Body of pancreas (tissue), 4 donors: ENCODE results near the gene SEMA3A. TPM values are rescaled to one million over a fixed set of nuclear protein-coding genes. Genes with fewer than 3 reads are reported as not detected.

Experiments used
- ATAC-seq: fragments of 150-250 bp; one replicate; pipeline ENCODE4 v1.9.1; 2016
- DNase-seq, 4 donors: peaks; one replicate each; pipeline ENCODE4 v3.0.0-alpha.2; 2019
- H3K27ac ChIP-seq, 4 donors: fragments of 200-600 bp; sonication (generic); 1 replicate in 3 of 4; 2 replicates in 1 of 4; pipeline versions ENCODE4 v1.5.1 to v1.6.1; 2016 to 2019; ENCODE audit warnings: mild to moderate bottlenecking in 1 of 4, mixed read lengths in 1 of 4, moderate library complexity in 1 of 4
- H3K27me3 ChIP-seq, 2 donors: fragments of 200-600 bp; sonication (generic); one replicate each; pipeline ENCODE4 v1.6.0; 2016; ENCODE audit warnings: mild to moderate bottlenecking in 1 of 2
- H3K36me3 ChIP-seq, 2 donors: fragments of 200-600 bp; sonication (generic); replicated peaks in 1 of 2; 2 replicates each; pipeline ENCODE4 v1.5.1; 2016; ENCODE audit warnings: low read depth in 2 of 2; ENCODE audit not compliant: insufficient read depth in 1 of 2
- H3K4me1 ChIP-seq: fragments of 200-600 bp; sonication (generic); one replicate; pipeline ENCODE4 v1.6.0; 2016
- H3K4me3 ChIP-seq, 2 donors: fragments of 200-600 bp; sonication (generic); 1 replicate in 1 of 2; 2 replicates in 1 of 2; pipeline ENCODE4 v1.5.1; 2016 to 2019
- H3K9me3 ChIP-seq, 3 donors: fragments of 200-600 bp; sonication (generic); 1 replicate in 2 of 3; 2 replicates in 1 of 3; pipeline ENCODE4 v1.5.1; 2016
- POLR2A ChIP-seq, 3 donors: fragments of 450-650 bp; IDR thresholded peaks; one replicate each; pipeline ENCODE4 v1.6.1; 2016; ENCODE audit warnings: antibody characterized with exemption in 3 of 3, mild to moderate bottlenecking in 2 of 3
- WGBS, 2 donors: methylation state at CpG; one replicate each; pipeline ENCODE4 v1.1.5; 2017; 5-methylcytosine and 5-hydroxymethylcytosine counted together
- intact Hi-C: fragments of 100-400 bp; cut with DNase I; formaldehyde crosslinking; loops from one replicate; pipeline ENCODE4 v1.15.1; 2023
- total RNA-seq, 2 donors: library from RNA; depleted of rRNA; stranded (reverse); fragments of >200 nt; gene quantifications; one replicate each; pipeline ENCODE4 v1.1.0, GENCODE V29; 2016
- TF ChIP-seq, protein P1 (sequence below), 7 experiments: fragments of 450-650 bp in 4 of 7; fragments of 200-600 bp in 3 of 7; sonication (generic) in 3 of 7; IDR thresholded peaks; one replicate each; pipeline ENCODE4 v1.5.1; 2016 to 2019; ENCODE audit warnings: antibody characterized with exemption in 7 of 7

Gene SEMA3A
- total RNA-seq, 2 donors from 2014 or later, result 0.33 to 2.6 TPM

DNA sequence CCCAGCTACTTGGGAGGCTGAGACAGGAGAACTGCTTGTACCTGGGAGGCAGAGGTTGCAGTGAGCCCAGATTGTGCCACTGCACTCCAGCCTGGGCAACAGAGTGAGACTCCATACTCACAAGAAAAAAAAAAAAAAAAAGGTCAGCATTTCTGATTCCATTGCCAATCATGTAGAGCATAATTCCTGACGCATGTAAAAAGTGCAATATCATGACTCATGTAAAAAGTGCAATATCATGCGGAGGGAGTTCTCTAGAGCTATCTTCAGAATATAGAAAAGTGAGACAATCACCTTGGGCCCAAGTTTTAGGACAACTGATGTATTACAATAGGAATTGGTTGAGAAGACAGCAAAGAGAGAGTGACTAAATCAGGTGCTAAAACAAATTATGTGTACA lies 85.8 kb downstream of the SEMA3A start:
- ATAC-seq (no peak), DNase-seq (no peak)
- no peaks in the 10 kb centered on the region for H3K36me3 ChIP-seq
- no peaks in the 10 kb centered on the region for H3K27me3 ChIP-seq
- H3K4me1 ChIP-seq, result no peaks in the 10 kb centered on the region
- intact Hi-C loops, result no loop called here
- H3K27ac ChIP-seq, result no peak overlapping the region
- TF ChIP-seq, protein P1, sequence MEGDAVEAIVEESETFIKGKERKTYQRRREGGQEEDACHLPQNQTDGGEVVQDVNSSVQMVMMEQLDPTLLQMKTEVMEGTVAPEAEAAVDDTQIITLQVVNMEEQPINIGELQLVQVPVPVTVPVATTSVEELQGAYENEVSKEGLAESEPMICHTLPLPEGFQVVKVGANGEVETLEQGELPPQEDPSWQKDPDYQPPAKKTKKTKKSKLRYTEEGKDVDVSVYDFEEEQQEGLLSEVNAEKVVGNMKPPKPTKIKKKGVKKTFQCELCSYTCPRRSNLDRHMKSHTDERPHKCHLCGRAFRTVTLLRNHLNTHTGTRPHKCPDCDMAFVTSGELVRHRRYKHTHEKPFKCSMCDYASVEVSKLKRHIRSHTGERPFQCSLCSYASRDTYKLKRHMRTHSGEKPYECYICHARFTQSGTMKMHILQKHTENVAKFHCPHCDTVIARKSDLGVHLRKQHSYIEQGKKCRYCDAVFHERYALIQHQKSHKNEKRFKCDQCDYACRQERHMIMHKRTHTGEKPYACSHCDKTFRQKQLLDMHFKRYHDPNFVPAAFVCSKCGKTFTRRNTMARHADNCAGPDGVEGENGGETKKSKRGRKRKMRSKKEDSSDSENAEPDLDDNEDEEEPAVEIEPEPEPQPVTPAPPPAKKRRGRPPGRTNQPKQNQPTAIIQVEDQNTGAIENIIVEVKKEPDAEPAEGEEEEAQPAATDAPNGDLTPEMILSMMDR (IDR thresholded peaks at IDR 0.05), result no peak
- no peak for TF ChIP-seq POLR2A (IDR thresholded peaks at IDR 0.05)
- WGBS, 2 donors, result 31 to 89% methylated on average over 2 of the region's 2 CpGs
- H3K9me3 ChIP-seq, result no peaks in the 10 kb centered on the region
- no peak overlapping the region for H3K4me3 ChIP-seq

- 63 to 64% methylated on average over 1 of the region's 1 CpG for WGBS, 2 donors
- Histone ChIP-seq H3K27ac (no peak overlapping the region), H3K36me3 (no peaks in the 10 kb centered on the region), H3K4me3 (no peak overlapping the region), H3K27me3 (no peaks in the 10 kb centered on the region), H3K4me1 (no peaks in the 10 kb centered on the region), H3K9me3 (no peaks in the 10 kb centered on the region)
- no peak for DNase-seq
- no peak for ATAC-seq
- TF ChIP-seq, protein P1 (IDR thresholded peaks at IDR 0.05), result no peak
- TF ChIP-seq POLR2A (IDR thresholded peaks at IDR 0.05), result no peak
- intact Hi-C loops, result no loop called here
Observed at GRCh38 chr7:84108119-84108518, 86.5 kb downstream of the SEMA3A start.

GRCh38 chr7:84107259-84107658 lies 87.3 kb downstream of the SEMA3A start:
- no peaks in the 10 kb centered on the region for H3K36me3 ChIP-seq
- no peak for DNase-seq
- H3K27ac ChIP-seq, result no peak overlapping the region
- intact Hi-C loops, result no loop called here
- TF ChIP-seq, protein P1 (IDR thresholded peaks at IDR 0.05), result no peak
- no peak for TF ChIP-seq POLR2A (IDR thresholded peaks at IDR 0.05)
- ATAC-seq, result no peak
- H3K4me1 ChIP-seq, result no peaks in the 10 kb centered on the region
- H3K27me3 ChIP-seq, result no peaks in the 10 kb centered on the region
- no peaks in the 10 kb centered on the region for H3K9me3 ChIP-seq
- H3K4me3 ChIP-seq, result no peak overlapping the region
- WGBS, 2 donors, result 75% methylated on average over 2 of the region's 2 CpGs

GRCh38 chr7:84106291-84106690 lies 88.3 kb downstream of the SEMA3A start:
- H3K36me3 ChIP-seq, result no peaks in the 10 kb centered on the region
- no peak for TF ChIP-seq POLR2A (IDR thresholded peaks at IDR 0.05)
- TF ChIP-seq, protein P1 (IDR thresholded peaks at IDR 0.05), result no peak
- DNase-seq (no peak), ATAC-seq (no peak)
- 71 to 82% methylated on average over 3 of the region's 3 CpGs for WGBS, 2 donors
- no peak overlapping the region for H3K27ac ChIP-seq
- no peaks in the 10 kb centered on the region for H3K4me1 ChIP-seq
- intact Hi-C loops, result no loop called here
- no peak overlapping the region for H3K4me3 ChIP-seq
- no peaks in the 10 kb centered on the region for H3K27me3 ChIP-seq
- no peaks in the 10 kb centered on the region for H3K9me3 ChIP-seq

DNA sequence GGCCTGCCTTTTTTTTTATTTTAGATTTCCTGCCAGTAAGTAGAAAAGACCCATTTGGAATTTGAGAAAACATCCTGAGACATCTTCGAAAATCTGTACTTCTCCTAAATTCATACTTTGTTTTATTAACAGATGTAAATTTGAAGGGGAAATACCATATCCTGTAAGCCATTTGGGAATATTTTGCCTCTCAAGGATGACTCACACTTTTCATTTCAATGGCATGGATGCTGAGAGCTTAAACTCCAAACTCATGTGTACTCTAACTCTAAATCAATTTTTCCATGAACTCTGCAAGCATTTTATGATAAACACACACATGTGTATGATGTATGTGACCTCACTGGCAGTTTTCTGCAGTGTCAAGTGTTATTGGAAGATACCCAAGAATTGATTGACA lies 89.0 kb downstream of the SEMA3A start:
- Histone ChIP-seq H3K4me3 (no peak overlapping the region), H3K9me3 (no peaks in the 10 kb centered on the region), H3K36me3 (no peaks in the 10 kb centered on the region), H3K27ac (no peak overlapping the region), H3K27me3 (no peaks in the 10 kb centered on the region), H3K4me1 (no peaks in the 10 kb centered on the region)
- ATAC-seq (no peak), DNase-seq (no peak)
- no peak for TF ChIP-seq POLR2A (IDR thresholded peaks at IDR 0.05)
- TF ChIP-seq, protein P1 (IDR thresholded peaks at IDR 0.05), result no peak
- intact Hi-C loops, result no loop called here
- WGBS, 2 donors, result 74 to 80% methylated on average over 1 of the region's 1 CpG
